Progenitor cell of endocrine pancreas (in vitro differentiated cells): ENCODE measurements around the gene ZSCAN20. TPM values are rescaled to one million over a fixed set of nuclear protein-coding genes. Genes with fewer than 3 reads are reported as not detected.

Experiments used
- DNase-seq: peaks from one replicate; pipeline ENCODE4 v3.0.0; 2021; ENCODE audit warnings: low spot score; ENCODE audit not compliant: unreplicated experiment
- H3K27ac Mint-ChIP-seq: 2 replicates; pipeline ENCODE4 v1.8.0; 2021; ENCODE audit warnings: mild to moderate bottlenecking, moderate library complexity, mixed read lengths
- H3K27me3 Mint-ChIP-seq: 2 replicates; pipeline ENCODE4 v1.8.0; 2021; ENCODE audit warnings: mixed read lengths
- H3K36me3 Mint-ChIP-seq: 2 replicates; pipeline ENCODE4 v1.8.0; 2022; ENCODE audit warnings: mixed read lengths; ENCODE audit not compliant: insufficient read depth
- H3K4me1 Mint-ChIP-seq: 2 replicates; pipeline ENCODE4 v1.8.0; 2021; ENCODE audit warnings: low read depth, mixed read lengths
- H3K4me3 Mint-ChIP-seq: 2 replicates; pipeline ENCODE4 v1.8.0; 2021; ENCODE audit warnings: low read depth, mild to moderate bottlenecking, moderate library complexity, mixed read lengths
- H3K9me3 Mint-ChIP-seq: 2 replicates; pipeline ENCODE4 v1.8.0; 2021; ENCODE audit warnings: low read depth, mixed read lengths
- long read RNA-seq: library from polyadenylated mRNA; unstranded; transcript quantifications from one replicate; pipeline ENCODE4 v2.0.0, GENCODE V29; 2020
- total RNA-seq: library from RNA; stranded (reverse); gene quantifications from 2 replicates; pipeline ENCODE4 v1.2.1, GENCODE V29; 2021
- TF ChIP-seq, protein P1 (sequence below): fragments of 200-600 bp; sonication (generic); IDR thresholded peaks from one replicate; pipeline ENCODE4 v1.5.0; 2021; ENCODE audit warnings: antibody characterized with exemption, mild to moderate bottlenecking; ENCODE audit not compliant: unreplicated experiment

Gene ZSCAN20
- total RNA-seq = 8.6 and 10.5 TPM in 2 replicates
- long read RNA-seq, full-length matches to known transcripts = 3 of 18 reads
- long read RNA-seq, partial matches to known transcripts = 5 of 18 reads
- long read RNA-seq, other reads (novel, unspliced or antisense) = 10 of 18 reads

DNA sequence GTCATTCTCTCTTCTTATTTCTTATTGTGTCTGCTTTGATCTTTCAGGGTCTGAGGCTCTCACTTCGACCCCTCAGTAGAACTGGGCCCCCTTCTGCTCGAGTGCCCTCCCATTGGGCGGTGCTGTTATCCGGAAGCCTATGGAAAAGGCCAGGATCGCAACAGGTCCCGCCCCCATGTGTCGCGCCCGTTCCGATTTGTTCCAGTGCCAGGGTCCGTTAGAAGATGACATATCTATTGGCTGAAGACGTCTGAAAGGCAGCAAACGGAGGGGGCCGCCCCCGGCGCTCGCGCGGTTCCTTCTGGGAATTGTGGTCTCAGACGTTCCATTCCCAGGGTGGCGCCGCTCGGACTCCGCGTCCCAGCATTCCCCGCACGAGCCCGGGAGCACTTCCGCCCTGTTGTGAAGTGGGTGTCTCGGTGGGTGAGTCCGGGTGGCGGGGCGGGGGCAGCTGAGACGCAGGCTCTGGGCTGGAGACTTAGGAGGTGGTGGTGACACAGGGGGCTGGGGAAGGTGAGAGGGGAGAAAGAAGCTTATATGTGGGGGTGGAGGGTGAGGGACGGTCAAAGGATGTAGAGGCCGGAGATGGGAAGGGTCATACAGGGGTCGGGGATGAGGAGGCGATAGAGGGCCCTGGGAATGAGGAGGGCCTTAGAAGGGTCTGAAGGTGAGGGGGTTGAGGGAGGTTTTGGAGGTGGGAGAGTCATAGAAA is at the start of gene ZSCAN20:
Gene ZSCAN20, plus strand, starts transcription at position 377 of the 712 bp plus-strand sequence. CDS start 6,644 bp downstream, outside the sequence.
- TF ChIP-seq, protein P1, sequence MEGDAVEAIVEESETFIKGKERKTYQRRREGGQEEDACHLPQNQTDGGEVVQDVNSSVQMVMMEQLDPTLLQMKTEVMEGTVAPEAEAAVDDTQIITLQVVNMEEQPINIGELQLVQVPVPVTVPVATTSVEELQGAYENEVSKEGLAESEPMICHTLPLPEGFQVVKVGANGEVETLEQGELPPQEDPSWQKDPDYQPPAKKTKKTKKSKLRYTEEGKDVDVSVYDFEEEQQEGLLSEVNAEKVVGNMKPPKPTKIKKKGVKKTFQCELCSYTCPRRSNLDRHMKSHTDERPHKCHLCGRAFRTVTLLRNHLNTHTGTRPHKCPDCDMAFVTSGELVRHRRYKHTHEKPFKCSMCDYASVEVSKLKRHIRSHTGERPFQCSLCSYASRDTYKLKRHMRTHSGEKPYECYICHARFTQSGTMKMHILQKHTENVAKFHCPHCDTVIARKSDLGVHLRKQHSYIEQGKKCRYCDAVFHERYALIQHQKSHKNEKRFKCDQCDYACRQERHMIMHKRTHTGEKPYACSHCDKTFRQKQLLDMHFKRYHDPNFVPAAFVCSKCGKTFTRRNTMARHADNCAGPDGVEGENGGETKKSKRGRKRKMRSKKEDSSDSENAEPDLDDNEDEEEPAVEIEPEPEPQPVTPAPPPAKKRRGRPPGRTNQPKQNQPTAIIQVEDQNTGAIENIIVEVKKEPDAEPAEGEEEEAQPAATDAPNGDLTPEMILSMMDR = no peak
- Mint-ChIP-seq H3K4me1 (peaks cover 10% of the 10 kb centered on the region), H3K36me3 (no peaks in the 10 kb centered on the region), H3K27ac (peak within 1 kb of the TSS; percentile 70), H3K27me3 (peaks cover 3% of the 10 kb centered on the region), H3K4me3 (peak within 1 kb of the TSS; percentile 83), H3K9me3 (no peaks in the 10 kb centered on the region)
- DNase-seq = peak; percentile 94

DNA sequence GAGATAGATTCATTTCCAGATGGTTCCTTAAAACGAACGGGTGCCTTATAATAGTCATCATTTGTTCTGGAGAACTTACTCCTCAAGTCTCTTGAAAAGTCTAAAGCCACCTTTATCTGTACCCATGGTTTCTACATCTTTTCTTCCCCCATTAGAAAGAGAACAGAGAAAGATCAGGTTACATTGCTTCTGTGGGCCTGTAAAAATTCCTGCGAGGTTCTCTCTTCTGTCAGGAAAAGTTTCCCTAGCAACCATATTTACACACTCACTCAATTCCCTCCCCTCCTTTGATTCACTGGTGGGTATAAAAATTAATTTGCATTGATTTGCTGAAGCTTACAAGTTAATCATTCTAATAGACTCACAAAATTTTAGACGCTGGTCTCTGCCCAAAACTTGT is 48.2 kb upstream of the ZSCAN20 start:
- Mint-ChIP-seq H3K36me3 (peaks cover 1% of the 10 kb centered on the region), H3K27ac (peak overlapping the region; percentile 56), H3K9me3 (peaks cover 3% of the 10 kb centered on the region)

DNA sequence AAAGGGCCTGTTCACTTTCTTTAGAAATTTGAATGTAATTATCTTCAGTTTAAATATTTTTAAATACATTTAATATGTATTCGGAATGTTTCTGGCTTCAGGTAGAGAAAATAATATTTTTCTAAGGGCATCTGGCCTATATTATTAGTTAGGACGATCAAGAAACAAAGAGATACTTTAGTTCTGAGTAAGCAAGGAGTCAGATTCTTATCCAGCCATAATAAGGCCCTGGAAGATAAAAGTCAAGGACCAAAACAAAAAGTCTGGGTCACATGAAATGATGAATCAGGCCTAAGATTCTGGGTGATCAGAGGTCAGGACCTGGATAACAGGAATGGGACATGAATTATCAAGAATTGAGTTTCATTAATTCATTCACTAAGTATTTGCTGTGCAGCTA is 47.8 kb upstream of the ZSCAN20 start:
- Mint-ChIP-seq H3K27ac (no peak overlapping the region), H3K27me3 (no peaks in the 10 kb centered on the region), H3K4me3 (no peak overlapping the region), H3K36me3 (peaks cover 1% of the 10 kb centered on the region), H3K4me1 (peaks cover 8% of the 10 kb centered on the region), H3K9me3 (no peaks in the 10 kb centered on the region)
- TF ChIP-seq, protein P1 = no peak
- DNase-seq = no peak

More for the DNA sequence above, 48.2 kb upstream of the ZSCAN20 start:
- H3K4me1 Mint-ChIP-seq = peaks cover 8% of the 10 kb centered on the region
- no peaks in the 10 kb centered on the region for H3K27me3 Mint-ChIP-seq
- TF ChIP-seq, protein P1 = no peak
- no peak overlapping the region for H3K4me3 Mint-ChIP-seq
- no peak for DNase-seq

DNA sequence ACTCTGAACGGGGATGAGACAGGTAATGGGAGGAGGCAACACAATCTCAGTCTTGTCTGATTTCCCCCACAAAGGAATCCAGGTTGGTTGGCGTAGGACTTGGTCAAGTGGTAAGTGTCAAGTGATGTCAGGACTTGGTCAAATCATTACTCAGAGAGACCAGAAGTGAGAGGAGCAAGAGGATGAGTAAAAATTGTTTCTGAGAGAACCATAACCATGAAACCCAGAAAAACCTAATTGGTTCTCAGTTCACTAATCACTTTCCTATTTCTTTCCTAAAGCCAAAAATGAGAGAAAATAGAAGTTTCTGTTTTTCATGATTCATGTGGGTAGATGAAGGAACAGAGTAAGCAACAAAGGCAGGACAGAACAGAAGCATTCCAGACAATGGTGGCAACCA is 46.5 kb upstream of the ZSCAN20 start:
- Mint-ChIP-seq H3K27ac (no peak overlapping the region), H3K27me3 (no peaks in the 10 kb centered on the region), H3K4me3 (no peak overlapping the region), H3K4me1 (peaks cover 8% of the 10 kb centered on the region), H3K36me3 (peaks cover 1% of the 10 kb centered on the region), H3K9me3 (no peaks in the 10 kb centered on the region)
- TF ChIP-seq, protein P1 = no peak
- no peak for DNase-seq

DNA sequence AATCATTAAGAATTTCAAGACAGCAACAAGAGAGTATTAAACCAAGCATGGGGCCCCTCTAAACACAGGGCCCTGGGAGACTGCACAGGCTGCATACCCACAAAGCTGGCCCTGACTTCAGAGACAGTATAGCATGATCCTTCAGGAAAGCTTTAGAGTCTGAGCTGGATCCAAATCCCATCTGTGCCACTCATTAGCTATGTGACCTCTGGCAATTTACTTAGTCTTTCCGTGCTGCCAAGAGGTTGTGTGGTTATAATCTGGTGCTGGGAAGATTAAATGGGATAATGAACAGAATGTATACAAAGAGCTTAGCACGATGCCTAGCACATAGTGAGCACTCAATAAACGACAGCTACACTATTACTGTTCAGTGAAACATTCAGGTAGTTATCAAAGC is 45.5 kb upstream of the ZSCAN20 start:
- H3K27ac Mint-ChIP-seq = no peak overlapping the region
- TF ChIP-seq, protein P1 = no peak
- peaks cover 8% of the 10 kb centered on the region for H3K4me1 Mint-ChIP-seq
- no peak overlapping the region for H3K4me3 Mint-ChIP-seq
- peaks cover 1% of the 10 kb centered on the region for H3K36me3 Mint-ChIP-seq
- no peaks in the 10 kb centered on the region for H3K27me3 Mint-ChIP-seq
- DNase-seq = no peak
- H3K9me3 Mint-ChIP-seq = no peaks in the 10 kb centered on the region
